Lower leg skin (tissue), 3 donors: ENCODE data around the gene MRPS18B.

Experiments used
- CTCF ChIP-seq, 3 donors: fragments of 450-650 bp; IDR thresholded peaks; one replicate each; pipeline ENCODE4 v1.5.1; 2016; ENCODE audit warnings: antibody characterized with exemption in 3 of 3, mild to moderate bottlenecking in 3 of 3, moderate library complexity in 2 of 3
- POLR2A ChIP-seq, 2 donors: fragments of 450-650 bp; IDR thresholded peaks; one replicate each; pipeline ENCODE4 v1.6.1; 2016 to 2017; ENCODE audit warnings: antibody characterized with exemption in 2 of 2, mild to moderate bottlenecking in 1 of 2, moderate library complexity in 1 of 2

- TF ChIP-seq POLR2A (IDR thresholded peaks at IDR 0.05) (no peak), CTCF (IDR thresholded peaks at IDR 0.05) (no peak)
These were observed 33.7 kb upstream of the MRPS18B start for GRCh38 chr6:30583921-30584320.
